K562 (cell line): ENCODE results near the gene TXK. TPM values are rescaled to one million over a fixed set of nuclear protein-coding genes. Genes with fewer than 3 reads are reported as not detected.

Experiments
- ATAC-seq: fragments of 200-7000 bp; cut with Tn5 transposase; 3 replicates; pipeline ENCODE4 v1.9.1; 2020; ENCODE audit warnings: moderate library complexity
- BruUV-seq: library from RNA; stranded (reverse); fragments of 400-500 nt; replicated peaks from 2 replicates; lab custom pipeline; 2021; lab: Mats Ljungman, UMichigan
- CTCF ChIA-PET: fragments of 300-600 bp; formaldehyde crosslinking; extraction: SDS; loops from one replicate; lab custom pipeline; 2021; ENCODE audit warnings: low intra/inter-chr PET ratio; lab: Yijun Ruan, JAX
- POLR2A ChIA-PET: fragments of 300-600, 350-650 bp; sonication (Branson Sonifier 250); formaldehyde crosslinking; extraction: SDS; loops from one replicate; lab custom pipeline; 2021; ENCODE audit warnings: antibody characterized with exemption, inconsistent platforms; lab: Yijun Ruan, JAX
- DNase-seq, 4 experiments: peaks; one replicate each; pipeline versions ENCODE4 v3.0.0 to v3.0.0-alpha.2; 2011 to 2018; ENCODE audit warnings: low spot score in 3 of 4, mixed read lengths in 3 of 4; ENCODE audit errors: extremely low read depth in 1 of 4
- FAIRE-seq: peaks from 2 replicates; lab custom pipeline; 2011; peaks lifted over from hg19 to GRCh38; lab: Jason Lieb, UNC
- H2AFZ ChIP-seq: 2 replicates; pipeline ENCODE4 v1.6.0; 2011; ENCODE audit warnings: low read depth, low read length, control low read depth, inconsistent platforms
- H3K27ac ChIP-seq: fragments of 200-600 bp; 3 replicates; pipeline ENCODE4 v1.8.0; 2011; ENCODE audit warnings: low read depth, mild to moderate bottlenecking, control low read depth, inconsistent platforms, low read length, moderate library complexity, mixed read lengths; ENCODE audit errors: extremely low read depth
- H3K27me3 ChIP-seq, 2 experiments: fragments of 300-600 bp in 1 of 2; 2 replicates in 1 of 2; 3 replicates in 1 of 2; pipeline versions ENCODE4 v1.6.0 to v1.8.0; 2011; ENCODE audit warnings: inconsistent platforms in 2 of 2, low read length in 2 of 2, mild to moderate bottlenecking in 1 of 2, mixed read lengths in 1 of 2, moderate library complexity in 1 of 2; ENCODE audit not compliant: control insufficient read depth in 2 of 2, insufficient read depth in 2 of 2
- H3K36me3 ChIP-seq: fragments of 300-600 bp; 3 replicates; pipeline ENCODE4 v1.8.0; 2011; ENCODE audit warnings: mild to moderate bottlenecking, low read length, inconsistent platforms; ENCODE audit not compliant: control insufficient read depth, insufficient read depth
- H3K4me1 ChIP-seq, 2 experiments: fragments of 200-600 bp in 1 of 2; replicated peaks in 1 of 2; 2 replicates in 1 of 2; 3 replicates in 1 of 2; pipeline versions ENCODE4 v1.5.1 to v1.8.0; 2011; ENCODE audit warnings: inconsistent platforms in 2 of 2, low read length in 2 of 2, mild to moderate bottlenecking in 1 of 2, mixed read lengths in 1 of 2, moderate library complexity in 1 of 2; ENCODE audit not compliant: control insufficient read depth in 2 of 2, insufficient read depth in 2 of 2
- H3K4me2 ChIP-seq: 2 replicates; pipeline ENCODE4 v1.6.1; 2011; ENCODE audit warnings: low read length, control low read depth, inconsistent platforms, mixed read lengths; ENCODE audit not compliant: insufficient read depth
- H3K4me3 ChIP-seq: fragments of 200-600 bp; sonication (generic), shearing (Covaris generic); 2 replicates; pipeline ENCODE4 v1.5.1; 2016; ENCODE audit warnings: control low read depth, inconsistent platforms
- H3K79me2 ChIP-seq: fragments of 200-600 bp; 3 replicates; pipeline ENCODE4 v1.8.0; 2011; ENCODE audit warnings: low read length, inconsistent platforms; ENCODE audit not compliant: control insufficient read depth, insufficient read depth
- H3K9ac ChIP-seq, 2 experiments: 2 replicates each; pipeline versions ENCODE4 v1.6.0 to v1.6.1; 2011; ENCODE audit warnings: low read depth in 2 of 2, low read length in 2 of 2, control low read depth in 1 of 2, inconsistent platforms in 1 of 2, mild to moderate bottlenecking in 1 of 2, mixed read lengths in 1 of 2; ENCODE audit not compliant: insufficient read depth in 1 of 2
- H3K9me1 ChIP-seq: one replicate; pipeline ENCODE4 v1.6.0; 2011; ENCODE audit warnings: inconsistent platforms, mild to moderate bottlenecking, low read length, moderate library complexity; ENCODE audit not compliant: control insufficient read depth, insufficient read depth
- H3K9me3 ChIP-seq: replicated peaks from 2 replicates; pipeline ENCODE4 v1.5.1; 2011; ENCODE audit warnings: low read depth, low read length, inconsistent platforms; ENCODE audit not compliant: control insufficient read depth, insufficient read depth
- H4K20me1 ChIP-seq: replicated peaks from 2 replicates; pipeline ENCODE4 v1.6.1; 2011; ENCODE audit warnings: low read length, inconsistent platforms, mixed read lengths; ENCODE audit not compliant: control insufficient read depth, insufficient read depth
- FOXJ3 ChIP-seq: sonication (generic); formaldehyde crosslinking; IDR thresholded peaks from 2 replicates; pipeline ENCODE4 v1.4.0; 2020; ENCODE audit warnings: mild to moderate bottlenecking, missing genetic modification reagents
- ILK ChIP-seq: fragments of 450-650 bp; IDR thresholded peaks from 2 replicates; pipeline ENCODE4 v1.6.1; 2016; ENCODE audit warnings: missing genetic modification characterization, low read depth, mild to moderate bottlenecking, missing compliant biosample characterization, moderate library complexity, borderline replicate concordance
- MTA2 ChIP-seq: fragments of 450-650 bp; IDR thresholded peaks from 2 replicates; pipeline ENCODE4 v1.6.1; 2016; ENCODE audit warnings: low read depth
- NFE2L1 ChIP-seq: fragments of 450-650 bp; IDR thresholded peaks from 2 replicates; pipeline ENCODE4 v1.6.1; 2016; ENCODE audit warnings: missing genetic modification characterization, low read depth, mild to moderate bottlenecking, missing compliant biosample characterization, moderate library complexity, borderline replicate concordance
- NR2C1 ChIP-seq, 2 experiments: fragments of 450-650 bp; IDR thresholded peaks; 2 replicates each; pipeline ENCODE4 v1.6.1; 2017; ENCODE audit warnings: mild to moderate bottlenecking in 2 of 2, antibody characterized with exemption in 1 of 2, inconsistent platforms in 1 of 2, missing compliant biosample characterization in 1 of 2, missing genetic modification characterization in 1 of 2
- OTX1 ChIP-seq: fragments of 450-650 bp; formaldehyde crosslinking; IDR thresholded peaks from 2 replicates; pipeline ENCODE4 v1.4.0; 2022; ENCODE audit warnings: mild to moderate bottlenecking
- RBBP5 ChIP-seq: fragments of 200-600 bp; sonication (generic); IDR thresholded peaks from 2 replicates; pipeline ENCODE4 v1.6.1; 2012; ENCODE audit warnings: borderline replicate concordance, mild to moderate bottlenecking, low read length, control low read depth, inconsistent platforms; ENCODE audit not compliant: insufficient read depth, poor library complexity, severe bottlenecking
- SRSF9 ChIP-seq: fragments of 200-400 bp; formaldehyde crosslinking; IDR thresholded peaks from 2 replicates; pipeline ENCODE4 v1.6.1; 2017; ENCODE audit warnings: low read depth, low read length, borderline replicate concordance
- WGBS: fragments of 100-300 bp; shearing (Covaris generic); methylation state at CpG from one replicate; pipeline ENCODE4 v1.1.6; 2016; ENCODE audit warnings: low coverage, mixed read lengths; ENCODE audit not compliant: insufficient coverage; ENCODE audit errors: missing lambda C conversion rate; 5-methylcytosine and 5-hydroxymethylcytosine counted together
- in situ Hi-C: fragments of 300-500 bp; cut with MboI; formaldehyde crosslinking; loops from 4 replicates; pipeline ENCODE4 v1.15.0; 2018; ENCODE audit warnings: inconsistent platforms, mixed read lengths
- intact Hi-C: fragments of 100-400 bp; cut with micrococcal nuclease; formaldehyde crosslinking; loops from 2 replicates; pipeline ENCODE4 v1.14.2; 2022
- polyA plus RNA-seq, 8 experiments: library from polyadenylated mRNA; depleted of rRNA in 4 of 8; stranded (reverse) in 5 of 8; unstranded in 3 of 8; fragments of >200 nt; fragmentation: Nextera tagmentation in 2 of 8; fragmentation: Illumina TruSeq in 1 of 8; extraction: Ambion mirVana in 2 of 8; extraction: Trizol in 1 of 8; gene quantifications; 2 replicates each; pipeline versions ENCODE4 v1.2.1 to v1.2.3, GENCODE V29; 2011 to 2014; ENCODE audit warnings: inconsistent platforms in 1 of 8, missing spikeins in 1 of 8
- total RNA-seq, 7 experiments: library from RNA; depleted of rRNA in 6 of 7; stranded (reverse); fragments of >200 nt in 6 of 7; fragmentation: Illumina TruSeq in 2 of 7; extraction: Trizol in 2 of 7; gene quantifications; 2 replicates each; pipeline versions ENCODE4 v1.2.1 to v1.2.3, GENCODE V29; 2011 to 2021; ENCODE audit warnings: low replicate concordance in 1 of 7
- TF ChIP-seq, protein P1 (sequence below): fragments of 200-400 bp; formaldehyde crosslinking; IDR thresholded peaks from 2 replicates; pipeline ENCODE4 v1.6.1; 2017; ENCODE audit warnings: mild to moderate bottlenecking, low read depth, low read length, moderate library complexity
- TF ChIP-seq, protein P2 (sequence below): fragments of 450-650 bp; formaldehyde crosslinking; IDR thresholded peaks from 2 replicates; pipeline ENCODE4 v1.4.0; 2020; ENCODE audit warnings: mild to moderate bottlenecking
- TF ChIP-seq, protein P3 (sequence below): fragments of 450-650 bp; formaldehyde crosslinking; IDR thresholded peaks from 2 replicates; pipeline ENCODE4 v1.4.0; 2020; ENCODE audit warnings: mild to moderate bottlenecking, moderate library complexity
- TF ChIP-seq, protein P4 (sequence below): fragments of 250-450 bp; sonication (Bioruptor Pico); IDR thresholded peaks from 2 replicates; pipeline ENCODE4 v1.4.0; 2020; ENCODE audit warnings: borderline replicate concordance

The TXK gene
- total and polyA plus RNA-seq, 9 of the 15 experiments (the other 6 are each of a cell fraction or from before 2014, with no cell fraction given), result 0.24 to 1.1 (median 0.45) TPM; not detected in 1

DNA sequence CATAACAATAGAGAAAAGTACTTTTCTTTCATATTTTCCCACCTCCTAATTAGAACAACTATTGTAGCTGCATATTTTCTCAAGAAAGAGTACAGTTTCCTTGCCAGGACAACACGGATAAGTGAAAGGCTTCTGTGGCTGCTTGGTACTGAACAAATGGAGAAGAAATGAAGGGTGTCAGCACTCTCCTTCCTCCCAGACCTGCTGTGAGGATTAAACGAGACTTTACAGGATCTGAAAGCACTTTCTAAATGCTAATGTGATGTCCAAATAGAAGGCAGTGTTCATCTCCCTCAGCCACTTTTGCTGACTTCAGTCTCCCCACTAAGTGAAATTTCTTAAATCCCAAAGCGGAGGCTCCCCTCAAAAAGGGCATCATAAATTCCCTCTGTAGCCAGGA, 103.6 kb downstream of the TXK start:
- Histone ChIP-seq H3K27ac (no peak overlapping the region), H3K9me3 (no peaks in the 10 kb centered on the region), H3K27me3 (no peaks in the 10 kb centered on the region), H2AFZ (no peak overlapping the region), H3K9me1 (no peaks in the 10 kb centered on the region), H3K9ac (no peak overlapping the region), H3K79me2 (no peaks in the 10 kb centered on the region), H4K20me1 (no peaks in the 10 kb centered on the region), H3K4me3 (no peak overlapping the region), H3K36me3 (no peaks in the 10 kb centered on the region), H3K4me1 (no peaks in the 10 kb centered on the region), H3K4me2 (no peak overlapping the region)
- 4% methylated on average over 3 of the region's 3 CpGs for WGBS
- DNase-seq (no peak), FAIRE-seq (no peak), ATAC-seq (no peak)
- ChIA-PET POLR2A (no interaction called here), CTCF (no interaction called here)
- intact Hi-C loops, result no loop called here
- BruUV-seq, result no TSS peak
- in situ Hi-C loops, result no loop called here
- TF ChIP-seq, protein P1, sequence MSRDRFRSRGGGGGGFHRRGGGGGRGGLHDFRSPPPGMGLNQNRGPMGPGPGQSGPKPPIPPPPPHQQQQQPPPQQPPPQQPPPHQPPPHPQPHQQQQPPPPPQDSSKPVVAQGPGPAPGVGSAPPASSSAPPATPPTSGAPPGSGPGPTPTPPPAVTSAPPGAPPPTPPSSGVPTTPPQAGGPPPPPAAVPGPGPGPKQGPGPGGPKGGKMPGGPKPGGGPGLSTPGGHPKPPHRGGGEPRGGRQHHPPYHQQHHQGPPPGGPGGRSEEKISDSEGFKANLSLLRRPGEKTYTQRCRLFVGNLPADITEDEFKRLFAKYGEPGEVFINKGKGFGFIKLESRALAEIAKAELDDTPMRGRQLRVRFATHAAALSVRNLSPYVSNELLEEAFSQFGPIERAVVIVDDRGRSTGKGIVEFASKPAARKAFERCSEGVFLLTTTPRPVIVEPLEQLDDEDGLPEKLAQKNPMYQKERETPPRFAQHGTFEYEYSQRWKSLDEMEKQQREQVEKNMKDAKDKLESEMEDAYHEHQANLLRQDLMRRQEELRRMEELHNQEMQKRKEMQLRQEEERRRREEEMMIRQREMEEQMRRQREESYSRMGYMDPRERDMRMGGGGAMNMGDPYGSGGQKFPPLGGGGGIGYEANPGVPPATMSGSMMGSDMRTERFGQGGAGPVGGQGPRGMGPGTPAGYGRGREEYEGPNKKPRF, result no peak
- TF ChIP-seq, protein P2, sequence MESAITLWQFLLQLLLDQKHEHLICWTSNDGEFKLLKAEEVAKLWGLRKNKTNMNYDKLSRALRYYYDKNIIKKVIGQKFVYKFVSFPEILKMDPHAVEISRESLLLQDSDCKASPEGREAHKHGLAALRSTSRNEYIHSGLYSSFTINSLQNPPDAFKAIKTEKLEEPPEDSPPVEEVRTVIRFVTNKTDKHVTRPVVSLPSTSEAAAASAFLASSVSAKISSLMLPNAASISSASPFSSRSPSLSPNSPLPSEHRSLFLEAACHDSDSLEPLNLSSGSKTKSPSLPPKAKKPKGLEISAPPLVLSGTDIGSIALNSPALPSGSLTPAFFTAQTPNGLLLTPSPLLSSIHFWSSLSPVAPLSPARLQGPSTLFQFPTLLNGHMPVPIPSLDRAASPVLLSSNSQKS (CRISPR knock-in tag), result no peak
- no peak for TF ChIP-seq SRSF9
- TF ChIP-seq, protein P3, sequence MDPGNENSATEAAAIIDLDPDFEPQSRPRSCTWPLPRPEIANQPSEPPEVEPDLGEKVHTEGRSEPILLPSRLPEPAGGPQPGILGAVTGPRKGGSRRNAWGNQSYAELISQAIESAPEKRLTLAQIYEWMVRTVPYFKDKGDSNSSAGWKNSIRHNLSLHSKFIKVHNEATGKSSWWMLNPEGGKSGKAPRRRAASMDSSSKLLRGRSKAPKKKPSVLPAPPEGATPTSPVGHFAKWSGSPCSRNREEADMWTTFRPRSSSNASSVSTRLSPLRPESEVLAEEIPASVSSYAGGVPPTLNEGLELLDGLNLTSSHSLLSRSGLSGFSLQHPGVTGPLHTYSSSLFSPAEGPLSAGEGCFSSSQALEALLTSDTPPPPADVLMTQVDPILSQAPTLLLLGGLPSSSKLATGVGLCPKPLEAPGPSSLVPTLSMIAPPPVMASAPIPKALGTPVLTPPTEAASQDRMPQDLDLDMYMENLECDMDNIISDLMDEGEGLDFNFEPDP, result no peak
- TF ChIP-seq NFE2L1 (tag), result no peak
- no peak for TF ChIP-seq ILK
- TF ChIP-seq, protein P4, sequence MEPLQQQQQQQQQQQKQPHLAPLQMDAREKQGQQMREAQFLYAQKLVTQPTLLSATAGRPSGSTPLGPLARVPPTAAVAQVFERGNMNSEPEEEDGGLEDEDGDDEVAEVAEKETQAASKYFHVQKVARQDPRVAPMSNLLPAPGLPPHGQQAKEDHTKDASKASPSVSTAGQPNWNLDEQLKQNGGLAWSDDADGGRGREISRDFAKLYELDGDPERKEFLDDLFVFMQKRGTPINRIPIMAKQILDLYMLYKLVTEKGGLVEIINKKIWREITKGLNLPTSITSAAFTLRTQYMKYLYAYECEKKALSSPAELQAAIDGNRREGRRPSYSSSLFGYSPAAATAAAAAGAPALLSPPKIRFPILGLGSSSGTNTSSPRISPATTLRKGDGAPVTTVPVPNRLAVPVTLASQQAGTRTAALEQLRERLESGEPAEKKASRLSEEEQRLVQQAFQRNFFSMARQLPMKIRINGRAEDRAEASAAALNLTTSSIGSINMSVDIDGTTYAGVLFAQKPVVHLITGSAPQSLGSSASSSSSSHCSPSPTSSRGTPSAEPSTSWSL, result no peak
- no peak for TF ChIP-seq OTX1 (CRISPR knock-in tag)
- no peak for TF ChIP-seq RBBP5
- no peak for TF ChIP-seq NR2C1 (IDR thresholded peaks at IDR 0.05)
- no peak for TF ChIP-seq NR2C1 (tag; IDR thresholded peaks at IDR 0.05)
- TF ChIP-seq FOXJ3 (CRISPR knock-in tag), result no peak
- TF ChIP-seq MTA2, result no peak
